Spleen (tissue), 7 donors: ENCODE results near the gene HEG1.

ENCODE experiments used
- POLR2A ChIP-seq, 3 donors: fragments of 450-650 bp; IDR thresholded peaks; one replicate each; pipeline ENCODE4 v1.5.1; 2017; ENCODE audit warnings: antibody characterized with exemption in 3 of 3, mild to moderate bottlenecking in 1 of 3
- TF ChIP-seq, protein P1 (sequence below), 11 experiments: fragments of 200-600 bp in 7 of 11; fragments of 450-650 bp in 4 of 11; sonication (generic) in 4 of 11; IDR thresholded peaks in 8 of 11; conservative IDR thresholded peaks in 3 of 11; 1 replicate in 7 of 11; 2 replicates in 4 of 11; pipeline versions ENCODE4 v1.4.0 to v1.8.0; 2016 to 2021; ENCODE audit warnings: antibody characterized with exemption in 11 of 11, inconsistent platforms in 4 of 11, mild to moderate bottlenecking in 1 of 11
- donor health status: DM: no; HTN: no; CAD: no; lungs with moderate emphysema.
- donor health status: DM: no; HTN: no; CAD: no.
- donor health status: DM: no; HTN: no; CAD: no.

DNA sequence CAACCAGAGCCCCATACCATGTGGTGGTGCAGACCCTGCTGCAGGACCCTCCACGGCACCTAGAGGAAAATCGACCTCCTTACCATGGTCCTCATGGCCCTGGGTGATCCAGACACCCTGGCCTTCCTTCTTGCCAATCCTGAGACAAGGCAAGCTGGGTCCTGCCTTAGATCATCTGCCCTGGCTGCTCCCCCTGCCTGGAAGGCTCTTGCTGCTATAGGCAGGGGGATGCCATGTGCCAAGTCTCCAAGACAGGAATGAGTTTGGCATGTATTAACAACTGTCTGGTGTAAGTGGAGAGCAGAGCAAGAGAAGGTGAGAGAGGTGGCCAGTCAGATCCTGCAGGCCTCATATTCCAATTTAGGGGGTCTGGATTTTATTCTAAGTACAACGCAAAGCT is 7.5 kb downstream of the HEG1 start:
- TF ChIP-seq, protein P1, sequence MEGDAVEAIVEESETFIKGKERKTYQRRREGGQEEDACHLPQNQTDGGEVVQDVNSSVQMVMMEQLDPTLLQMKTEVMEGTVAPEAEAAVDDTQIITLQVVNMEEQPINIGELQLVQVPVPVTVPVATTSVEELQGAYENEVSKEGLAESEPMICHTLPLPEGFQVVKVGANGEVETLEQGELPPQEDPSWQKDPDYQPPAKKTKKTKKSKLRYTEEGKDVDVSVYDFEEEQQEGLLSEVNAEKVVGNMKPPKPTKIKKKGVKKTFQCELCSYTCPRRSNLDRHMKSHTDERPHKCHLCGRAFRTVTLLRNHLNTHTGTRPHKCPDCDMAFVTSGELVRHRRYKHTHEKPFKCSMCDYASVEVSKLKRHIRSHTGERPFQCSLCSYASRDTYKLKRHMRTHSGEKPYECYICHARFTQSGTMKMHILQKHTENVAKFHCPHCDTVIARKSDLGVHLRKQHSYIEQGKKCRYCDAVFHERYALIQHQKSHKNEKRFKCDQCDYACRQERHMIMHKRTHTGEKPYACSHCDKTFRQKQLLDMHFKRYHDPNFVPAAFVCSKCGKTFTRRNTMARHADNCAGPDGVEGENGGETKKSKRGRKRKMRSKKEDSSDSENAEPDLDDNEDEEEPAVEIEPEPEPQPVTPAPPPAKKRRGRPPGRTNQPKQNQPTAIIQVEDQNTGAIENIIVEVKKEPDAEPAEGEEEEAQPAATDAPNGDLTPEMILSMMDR (IDR thresholded peaks at IDR 0.05 in 8 of 11, conservative IDR thresholded peaks at IDR 0.05 in 3 of 11) = no peak
- TF ChIP-seq POLR2A (IDR thresholded peaks at IDR 0.05) = no peak
